DMS114 treated with DMSO at 0.1 percent for 48 hours (cell line): ENCODE results near the gene SH3BP5L.

ENCODE experiments used
- DNase-seq: peaks from one replicate; lab custom pipeline; 2025; ENCODE audit not compliant: unreplicated experiment; lab: John Stamatoyannopoulos, UW

Gene SH3BP5L

DNA sequence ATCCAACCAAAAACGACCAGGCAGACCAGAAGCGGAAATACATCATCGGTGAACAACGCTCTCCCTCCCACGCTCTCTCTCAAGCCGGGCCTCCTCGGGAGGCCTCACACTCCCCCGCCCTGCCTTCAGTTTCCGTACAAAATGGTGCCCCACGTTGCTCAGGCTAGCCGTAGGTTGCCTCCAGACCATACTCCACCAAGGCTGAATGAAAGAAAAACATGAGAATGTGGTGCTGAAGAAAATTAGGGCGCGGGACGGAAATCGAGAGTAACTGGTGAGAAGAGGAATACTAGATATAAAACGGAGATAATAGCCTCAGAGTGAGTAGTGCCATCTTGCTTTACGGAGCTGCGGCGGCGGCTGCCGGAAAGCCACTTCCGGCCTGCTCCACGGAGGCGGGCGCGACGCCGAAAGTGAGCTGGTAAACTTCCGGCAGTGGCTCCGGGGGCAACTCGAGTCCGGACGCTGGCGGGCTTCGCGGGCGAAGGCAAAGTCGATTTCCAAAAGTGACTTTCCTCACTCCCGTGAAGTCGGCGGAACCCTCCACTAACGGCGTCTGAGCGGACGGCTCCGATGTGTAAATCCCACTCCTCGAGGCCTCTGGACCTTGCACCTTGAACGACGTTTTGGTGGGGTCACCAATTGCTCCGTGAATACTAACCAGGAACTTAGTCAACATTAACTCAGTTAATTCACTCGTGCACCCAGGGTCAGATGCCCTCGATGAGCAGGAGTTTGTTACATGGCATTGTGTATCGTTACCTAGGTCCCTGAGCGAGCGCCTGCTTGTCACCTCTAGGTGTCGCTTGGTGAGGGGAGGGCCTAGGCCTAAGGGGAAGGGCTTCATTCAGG is at the start of gene SH3BP5L:
Gene SH3BP5L (minus strand): TSS at position 7 of the 852 bp plus-strand sequence. CDS start 980 bp downstream, outside the sequence.
- DNase-seq = peak; percentile 96

DNA sequence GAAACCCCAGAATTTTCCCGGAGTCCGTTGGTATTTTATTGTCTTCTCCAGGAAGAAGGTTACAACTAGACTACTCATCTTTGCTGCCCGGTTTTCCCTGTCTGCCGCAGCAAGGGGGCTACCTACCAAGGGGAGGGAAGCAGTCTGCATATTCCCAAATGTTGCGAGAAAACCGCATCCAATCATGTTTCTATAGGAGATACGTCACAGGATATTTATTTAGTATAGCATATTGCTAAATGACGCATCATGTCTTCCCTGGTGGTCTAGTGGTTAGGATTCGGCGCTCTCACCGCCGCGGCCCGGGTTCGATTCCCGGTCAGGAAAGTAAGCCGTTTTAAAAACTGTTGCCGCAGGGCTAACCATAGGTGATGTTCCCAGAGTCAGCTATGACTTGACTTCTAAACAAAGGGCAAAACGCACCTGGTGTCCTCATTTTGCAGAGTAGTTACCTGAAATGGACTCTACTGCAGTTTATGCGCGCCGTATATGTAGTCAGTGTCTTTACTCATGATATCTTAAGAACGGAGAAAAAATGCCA is 48.3 kb upstream of the SH3BP5L start:
- peak; percentile 84 for DNase-seq

DNA sequence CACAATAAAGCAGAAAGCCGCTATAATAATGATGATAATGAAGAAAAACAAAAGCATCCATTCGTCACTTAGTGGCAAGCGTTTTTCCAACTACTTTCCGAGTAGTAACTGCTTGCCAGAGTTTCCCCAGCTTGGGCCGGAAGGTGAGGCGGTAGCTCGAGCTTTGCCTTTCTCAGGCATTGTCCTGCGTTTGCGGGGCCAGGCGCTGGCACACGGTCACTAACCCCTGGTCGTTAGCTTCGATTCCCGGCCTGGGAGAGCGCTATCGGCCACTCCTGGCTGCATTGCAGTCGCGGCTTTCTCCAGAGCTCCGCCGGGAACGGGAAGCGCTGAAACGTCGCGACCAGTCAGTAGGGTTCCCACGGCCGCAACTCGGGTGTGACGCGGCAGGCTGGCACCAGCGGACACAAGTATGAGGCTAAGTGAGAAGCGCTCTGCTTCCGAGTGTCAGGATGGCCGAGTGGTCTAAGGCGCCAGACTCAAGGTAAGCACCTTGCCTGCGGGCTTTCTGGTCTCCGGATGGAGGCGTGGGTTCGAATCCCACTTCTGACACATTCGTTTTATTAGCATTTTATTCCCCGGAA is 47.8 kb upstream of the SH3BP5L start:
- DNase-seq = peak; percentile 89

DNA sequence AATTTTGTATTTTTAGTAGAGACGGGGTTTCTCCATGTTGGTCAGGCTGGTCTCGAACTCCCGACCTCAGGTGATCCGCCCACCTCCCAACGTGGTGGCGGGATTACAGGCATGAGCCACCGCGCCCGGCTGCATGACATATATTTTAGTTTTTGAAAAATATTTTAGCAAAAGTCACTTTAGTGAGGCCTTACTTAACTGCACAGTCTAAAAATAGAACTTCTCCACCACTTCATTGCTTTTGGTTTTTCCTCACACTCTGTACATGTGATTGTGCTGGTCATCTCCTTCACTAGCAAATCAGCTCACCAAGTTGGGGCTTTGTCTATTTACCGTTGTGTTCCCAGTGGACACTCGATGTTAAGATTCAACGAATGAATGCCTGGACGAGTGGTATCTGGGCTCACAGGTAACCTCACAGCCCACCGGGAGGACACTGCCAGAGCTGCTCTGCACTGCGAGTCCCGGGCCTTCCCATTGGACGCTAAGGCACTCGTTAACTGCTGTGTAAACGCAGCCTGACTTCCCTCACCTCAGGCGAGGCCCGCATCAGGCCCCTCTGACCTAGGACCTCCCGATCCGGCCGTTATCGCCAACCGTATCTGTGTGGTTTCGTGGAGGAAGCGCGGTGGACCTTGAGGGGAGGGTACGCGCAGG is 47.2 kb upstream of the SH3BP5L start:
- DNase-seq = peak; percentile 58

DNA sequence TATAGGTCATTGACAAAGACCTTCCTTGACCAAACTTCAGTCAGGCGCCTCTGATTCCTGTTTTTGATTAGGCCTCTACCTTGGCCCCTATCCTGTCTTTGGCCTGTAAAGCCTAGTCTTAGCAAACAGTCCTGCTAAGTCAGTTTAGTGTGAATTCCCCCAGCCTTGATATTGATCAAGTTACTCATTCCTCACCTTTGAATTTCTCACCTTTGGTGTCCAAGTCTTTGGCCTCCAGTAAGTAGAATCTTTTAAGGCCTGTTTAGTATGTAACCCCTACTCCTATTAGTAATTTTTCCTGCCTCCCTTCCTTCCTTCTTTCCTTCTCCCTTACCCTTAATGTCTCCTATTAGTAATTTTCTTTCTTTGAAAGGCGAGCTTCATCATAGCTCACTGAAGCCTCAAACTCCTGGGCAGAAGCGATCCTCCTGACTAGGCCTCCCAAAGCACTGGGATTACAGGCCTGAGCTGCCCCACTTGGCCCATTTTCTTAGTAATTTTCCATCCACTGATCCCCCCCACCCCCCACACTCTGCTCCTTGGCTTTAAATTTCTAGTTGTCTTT is 46.2 kb upstream of the SH3BP5L start:
- no peak for DNase-seq

DNA sequence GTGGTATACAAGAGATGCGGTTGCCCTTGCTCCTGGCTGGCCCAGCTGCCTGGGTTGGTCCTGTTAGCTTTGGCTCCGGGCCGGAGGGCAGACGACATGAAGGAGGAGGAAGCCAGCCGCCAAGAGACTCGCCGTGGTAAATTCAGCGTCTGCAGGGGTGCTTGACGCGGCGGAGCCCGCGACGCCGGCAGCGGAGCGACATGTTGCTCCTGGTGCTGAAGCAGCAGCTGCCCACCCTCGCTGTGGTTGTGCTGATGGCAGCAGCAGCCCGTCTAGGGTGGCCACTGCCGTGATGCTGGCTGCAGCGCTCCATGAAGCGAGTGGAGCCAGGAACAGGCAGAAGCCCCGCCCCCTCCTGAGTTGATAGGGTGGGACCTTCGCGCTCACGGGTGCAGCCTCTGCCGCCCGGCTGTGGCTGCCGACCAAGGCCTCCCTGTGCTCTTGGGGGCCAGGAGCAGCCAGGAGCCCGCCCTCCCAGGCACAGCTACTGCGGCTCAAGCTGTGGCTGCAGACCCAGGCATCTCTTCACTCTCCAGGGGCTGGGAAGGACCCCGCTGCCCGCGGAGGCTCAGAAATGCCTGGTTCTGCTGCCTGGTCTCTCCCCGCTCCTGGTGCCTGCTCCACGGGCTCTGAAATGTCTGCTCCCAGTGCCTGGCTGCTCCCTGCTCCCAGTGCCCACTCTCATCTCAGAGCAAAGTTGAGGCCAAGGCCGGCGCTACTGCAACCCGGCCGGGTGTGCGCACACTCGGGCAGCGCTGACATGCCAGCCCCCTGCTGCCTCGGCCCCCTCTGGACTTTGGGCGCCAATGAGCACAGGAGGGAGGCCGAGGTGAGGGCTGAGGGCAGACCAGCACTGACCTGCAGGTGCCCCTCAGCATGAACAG is 37.5 kb upstream of the SH3BP5L start:
- DNase-seq = peak; percentile 47

DNA sequence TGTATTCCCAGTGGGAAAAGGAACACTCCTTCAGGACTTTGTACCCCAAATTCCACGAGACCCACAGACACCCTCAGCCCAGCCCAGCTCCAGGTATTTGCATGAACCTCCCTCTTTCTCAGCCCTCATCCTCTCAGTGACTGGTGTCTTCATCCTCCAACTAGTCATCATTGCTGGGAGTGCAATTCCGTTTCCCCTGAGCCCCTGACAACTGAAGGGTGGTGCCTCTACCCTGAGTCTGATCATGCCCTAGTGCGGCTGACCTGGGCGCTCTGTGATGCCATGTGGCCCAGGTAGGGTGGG is 36.9 kb upstream of the SH3BP5L start:
- no peak for DNase-seq

DNA sequence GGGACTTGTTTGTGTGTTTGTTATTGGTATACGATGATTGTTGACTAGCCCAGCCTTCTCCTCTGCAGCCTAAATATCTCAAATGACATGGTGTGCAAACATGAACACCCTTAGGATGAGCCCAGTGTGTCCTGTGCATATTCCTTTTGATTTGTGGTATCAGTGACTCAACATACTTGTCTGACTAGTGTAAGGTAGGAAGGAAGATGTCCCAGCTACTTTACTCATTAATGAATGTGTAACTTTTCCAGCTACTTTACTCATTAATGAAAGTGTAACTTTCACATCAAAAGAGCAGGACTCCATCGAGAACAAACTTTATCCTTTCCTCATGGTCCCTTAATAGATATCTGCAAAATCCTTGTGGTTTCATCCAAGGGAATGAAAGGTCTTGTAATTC is 35.9 kb upstream of the SH3BP5L start:
- no peak for DNase-seq

DNA sequence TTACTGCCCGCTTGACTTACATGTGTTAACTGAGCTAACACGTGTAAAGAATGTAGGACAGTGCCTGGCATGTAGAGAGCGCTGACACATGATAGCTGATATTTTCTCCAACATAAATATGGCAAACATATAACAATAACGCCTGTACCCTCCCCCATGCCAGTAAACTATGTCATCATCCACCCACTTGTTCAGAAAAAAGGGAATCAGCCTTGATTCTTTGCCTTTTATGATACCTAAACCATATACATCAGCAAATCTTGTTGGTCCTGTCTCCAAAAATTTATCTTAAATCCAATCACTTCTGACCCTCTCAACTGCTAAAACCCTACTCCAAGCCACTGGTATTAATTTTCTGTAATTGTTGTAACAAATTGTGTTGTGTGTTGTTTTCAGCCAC is 34.3 kb upstream of the SH3BP5L start:
- no peak for DNase-seq

DNA sequence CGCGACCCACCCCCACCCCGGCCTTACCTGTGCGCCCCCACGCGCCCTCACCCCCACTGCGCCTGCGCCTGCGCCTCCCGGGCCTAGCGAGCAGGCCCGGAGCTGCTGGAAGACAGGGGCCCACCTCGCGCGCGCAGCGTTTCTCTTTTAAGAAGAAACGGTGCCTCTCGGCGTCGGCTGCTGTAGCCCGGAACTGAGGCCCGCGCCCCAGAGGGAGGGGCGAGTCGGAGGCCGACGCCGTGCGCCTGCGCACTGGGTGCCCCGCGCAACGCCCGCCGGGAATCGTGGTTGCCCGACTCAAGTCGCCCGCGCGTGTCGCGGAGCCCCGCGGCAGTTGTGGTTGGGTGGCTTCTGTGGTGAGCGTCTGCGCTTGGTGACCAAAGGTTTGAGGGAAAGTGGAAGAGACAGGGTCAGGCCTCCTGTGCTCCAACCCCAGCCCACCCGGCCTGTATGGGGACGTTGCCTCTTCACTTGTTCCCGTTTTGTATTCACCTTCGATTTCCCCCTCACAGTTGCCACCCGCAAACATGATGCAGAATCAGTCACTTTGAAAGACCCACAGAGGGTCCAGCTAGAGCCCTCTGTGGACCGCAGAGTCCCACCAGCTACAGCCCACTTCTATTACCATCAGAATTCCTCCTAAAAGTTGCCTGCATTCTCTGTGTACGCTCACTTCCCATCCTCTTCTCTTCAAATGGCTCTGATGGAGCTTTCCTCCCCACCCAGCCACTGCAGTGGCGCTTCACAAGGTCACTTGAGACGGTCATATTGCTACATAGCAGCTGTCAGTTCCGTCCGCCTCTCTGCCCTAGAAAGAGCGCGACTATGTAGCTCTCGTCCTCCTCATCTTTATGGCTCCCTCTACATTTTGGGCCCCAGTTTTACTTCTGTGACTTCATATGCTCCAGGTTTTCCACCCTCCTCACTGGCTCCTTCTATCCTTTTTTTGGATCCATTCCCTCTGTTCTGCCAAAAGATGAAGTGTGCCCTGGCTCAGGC is 33.5 kb upstream of the SH3BP5L start, which contains the start of gene ZNF692:
Gene ZNF692 (minus strand): TSS at position 195 of the 999 bp plus-strand sequence. CDS start 776 bp downstream, outside the sequence.
- DNase-seq = peak; percentile 86

DNA sequence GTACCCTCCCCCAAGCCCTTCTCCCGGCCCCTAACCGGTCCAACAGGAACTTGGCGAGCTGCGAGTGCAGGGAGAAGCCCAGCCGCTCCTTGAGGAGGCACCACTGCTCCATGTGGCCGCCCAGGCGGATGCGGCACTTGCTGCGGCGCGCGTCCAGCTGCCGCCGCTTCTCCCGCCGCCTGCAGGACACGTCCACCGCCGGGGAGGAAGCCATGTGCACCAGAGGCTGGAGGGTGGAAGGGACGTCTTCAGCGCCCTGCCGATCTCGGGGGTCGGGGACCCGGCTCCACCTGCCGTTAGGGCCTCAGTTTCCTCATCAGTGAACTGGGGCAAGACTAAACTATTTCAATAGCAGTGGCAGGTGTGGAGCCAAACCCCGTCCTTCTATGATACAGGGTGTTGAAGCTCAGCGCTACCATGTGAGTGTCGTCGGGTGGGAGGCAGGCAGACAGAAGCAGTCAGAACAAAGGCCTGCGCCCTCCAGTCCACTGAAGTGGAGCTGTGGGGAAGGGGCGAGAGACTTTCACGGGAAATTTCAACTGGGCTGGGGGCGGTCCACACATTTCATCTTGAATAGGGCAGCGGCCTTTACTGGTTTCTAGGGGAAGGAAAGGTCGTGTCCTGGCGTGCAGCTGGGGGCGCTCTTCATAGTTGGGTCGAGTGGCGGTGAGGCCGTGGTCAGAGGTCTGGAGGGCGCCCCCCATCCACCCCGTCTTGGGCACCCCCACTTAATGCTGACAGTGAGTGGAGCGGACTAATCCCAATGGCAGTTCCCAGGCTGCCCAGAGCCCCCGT is 32.6 kb upstream of the SH3BP5L start:
- DNase-seq = no peak

DNA sequence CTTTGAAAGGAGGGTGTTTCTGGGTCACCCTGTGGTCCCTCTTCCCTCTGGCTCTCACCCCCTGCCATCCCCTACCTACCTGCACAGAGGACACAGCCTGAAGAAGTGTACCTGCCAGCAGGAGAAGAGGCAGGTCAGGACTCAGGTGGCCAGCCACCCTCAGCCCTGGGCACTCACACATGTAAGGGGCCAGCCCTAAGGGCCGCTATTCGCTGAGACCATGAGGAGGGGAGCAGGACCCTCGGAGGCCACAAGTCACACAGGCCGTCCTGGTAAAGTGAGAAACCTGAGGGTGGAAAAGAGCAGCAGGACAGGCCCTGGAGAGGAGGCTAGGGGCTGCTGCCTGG is 32.0 kb upstream of the SH3BP5L start:
- DNase-seq = no peak

DNA sequence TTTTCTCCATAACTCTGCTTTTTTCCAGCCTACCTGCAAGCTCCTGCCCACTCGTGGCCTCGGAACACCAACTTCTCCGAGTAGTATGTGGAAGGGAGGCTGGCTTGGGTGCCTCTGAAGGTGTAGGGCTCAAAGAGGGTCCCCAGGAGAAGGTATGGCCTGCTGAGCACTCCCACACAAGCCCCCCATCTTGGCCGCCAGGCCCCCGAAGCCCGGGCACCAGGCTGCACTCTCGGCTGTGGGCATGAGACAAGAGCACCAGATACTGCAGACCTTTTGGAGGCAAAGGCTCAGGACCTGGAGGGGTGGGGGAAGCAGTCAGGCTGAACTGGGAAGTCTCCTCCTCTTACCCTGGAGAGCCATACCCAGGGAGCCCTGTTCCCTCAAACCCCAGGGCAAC is 31.5 kb upstream of the SH3BP5L start:
- no peak for DNase-seq

DNA sequence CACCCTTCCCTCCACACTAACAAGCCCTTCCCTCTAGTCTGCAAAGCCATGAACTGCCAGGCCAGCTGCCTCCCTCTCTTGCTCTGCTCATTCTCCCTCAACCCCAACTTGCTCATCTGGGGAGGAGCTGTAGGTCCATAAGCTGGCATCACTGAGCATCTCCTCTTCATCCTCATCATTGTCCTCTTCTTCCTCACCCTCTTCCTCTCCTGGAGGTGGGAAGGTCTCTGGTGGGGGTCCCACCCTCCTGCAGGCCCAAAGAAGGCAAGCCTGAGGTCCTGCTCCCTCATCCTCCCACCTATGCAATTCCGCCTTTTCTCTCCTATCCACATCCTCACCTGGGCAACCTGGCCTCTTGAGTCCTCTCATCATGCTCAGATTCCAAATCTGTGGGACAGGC is 30.5 kb upstream of the SH3BP5L start:
- no peak for DNase-seq

DNA sequence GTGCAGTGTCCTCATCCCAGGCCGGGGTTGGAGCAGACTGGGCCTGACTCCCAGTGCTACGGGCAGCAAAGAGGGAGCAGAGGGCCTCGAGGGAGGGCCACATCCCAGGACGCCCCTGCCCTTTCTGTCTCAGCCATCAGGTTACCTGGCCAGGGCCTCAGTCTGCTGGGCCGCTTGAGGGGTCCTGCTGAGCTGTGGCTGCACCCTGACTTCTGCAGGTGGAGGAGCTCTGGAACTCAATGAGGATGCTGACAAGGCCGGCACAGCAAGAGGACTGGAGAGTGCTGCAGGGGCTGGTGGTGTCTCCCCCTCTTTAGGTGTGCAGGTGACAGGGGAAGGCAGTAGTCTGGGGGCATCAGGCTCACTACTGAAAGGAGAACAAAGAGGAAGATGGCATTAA is 29.9 kb upstream of the SH3BP5L start:
- DNase-seq = no peak

DNA sequence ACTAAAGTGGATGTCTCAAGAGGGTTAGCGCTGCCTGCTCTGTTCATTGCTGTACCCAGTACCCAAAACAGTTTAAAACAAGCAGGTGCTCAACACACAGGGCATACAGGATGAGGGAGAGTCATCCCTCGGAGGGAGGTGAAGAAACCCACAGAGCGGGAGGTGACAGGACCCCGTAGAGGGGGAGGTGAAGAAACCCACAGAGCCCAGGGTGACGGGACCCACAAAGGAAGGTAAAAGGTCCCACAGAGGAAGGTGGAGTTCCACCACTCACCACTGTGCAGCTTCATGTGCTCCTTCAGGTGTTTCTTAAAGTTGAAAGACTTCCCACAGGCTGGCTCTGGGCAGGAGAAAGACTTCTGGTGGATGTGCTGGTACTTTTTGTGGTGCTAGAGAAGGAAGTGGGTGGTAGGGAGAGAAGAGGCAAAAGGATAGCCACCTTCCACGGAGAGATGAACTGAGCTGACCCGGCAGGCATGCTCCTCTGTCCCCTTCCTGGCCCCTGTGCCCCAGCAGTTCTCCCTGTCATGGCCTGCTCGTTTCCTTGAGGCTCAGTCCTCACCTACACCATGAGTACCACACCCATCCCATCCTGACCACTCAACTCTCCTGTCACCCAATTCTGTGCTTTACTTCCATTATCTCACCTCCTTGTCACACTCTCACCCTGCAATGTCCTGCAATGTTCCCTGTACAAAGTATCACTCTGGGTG is 28.1 kb upstream of the SH3BP5L start:
- DNase-seq = no peak

DNA sequence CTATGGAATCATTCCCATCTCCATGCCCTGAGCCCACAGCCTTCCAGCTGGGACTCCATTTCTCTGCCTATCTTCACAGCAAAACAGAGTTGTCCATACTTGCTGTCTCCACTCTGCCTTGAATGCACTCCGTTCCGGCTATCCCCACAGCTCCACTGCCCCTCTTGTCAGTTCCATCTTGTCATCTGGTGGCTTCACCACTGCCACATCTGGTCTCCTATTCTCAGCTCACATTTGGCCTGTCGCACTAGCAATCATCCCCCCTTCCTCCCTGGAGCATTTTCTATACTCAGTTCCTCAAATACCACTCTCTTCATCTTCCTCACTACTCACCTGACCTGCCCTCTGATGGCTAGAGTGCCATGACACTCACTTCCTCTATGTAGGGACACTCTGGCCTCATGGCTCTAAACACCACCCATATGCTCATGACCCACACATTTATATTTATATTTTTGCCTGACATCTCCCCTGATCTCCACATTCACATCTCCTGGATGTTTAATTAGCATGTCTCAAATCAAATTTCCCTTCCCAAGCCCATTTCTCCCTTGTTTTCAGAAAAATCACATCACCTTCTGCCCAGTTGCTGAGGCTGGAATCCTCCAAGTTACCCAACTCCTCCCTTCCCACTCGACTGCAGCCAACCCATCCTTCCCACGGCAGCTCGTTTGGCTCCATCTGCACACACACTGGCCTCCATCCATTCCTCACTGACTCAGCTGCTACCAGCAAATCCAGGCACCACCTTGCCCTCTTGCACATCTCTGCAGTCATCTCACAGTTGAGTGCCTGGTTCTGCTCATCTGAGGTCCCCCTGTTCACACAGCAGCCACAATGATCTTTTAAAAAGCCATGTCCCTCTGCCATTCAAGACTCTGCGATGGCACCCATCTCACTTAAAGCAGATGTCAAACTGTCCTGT is 27.0 kb upstream of the SH3BP5L start:
- DNase-seq = no peak
